ENCODE data around the gene NIPA2.

DNA sequence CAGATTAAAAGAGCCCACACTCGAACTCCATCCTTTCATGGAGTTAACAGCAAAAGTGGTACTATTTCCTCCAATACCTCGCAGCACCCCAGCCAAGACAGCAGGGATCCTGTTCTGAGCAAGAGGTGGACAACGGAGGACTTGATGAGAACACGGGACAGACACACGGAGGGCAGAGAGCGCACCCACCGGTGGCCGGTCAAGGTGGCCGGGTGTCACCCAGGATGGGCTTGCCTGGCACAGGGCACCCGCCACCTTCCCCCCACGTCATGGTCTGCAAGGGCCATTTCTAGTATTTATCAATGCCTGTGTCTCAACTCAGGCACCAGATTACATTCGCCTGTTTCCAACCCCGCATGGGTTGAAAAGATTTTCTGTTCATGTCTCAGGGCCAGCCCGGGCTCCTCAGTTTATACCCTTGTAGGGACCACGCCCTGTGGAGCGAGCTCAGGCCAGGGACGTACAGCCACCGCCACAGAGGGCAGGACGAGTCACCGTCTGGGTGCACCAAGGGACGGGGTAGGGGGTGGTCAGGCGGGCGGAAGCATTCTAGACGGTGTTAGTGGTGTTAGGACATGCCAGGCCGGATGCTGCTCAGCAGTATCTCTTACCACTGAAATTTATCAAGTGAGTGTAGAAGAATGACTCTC is 77.5 kb downstream of the NIPA2 start:
- no peak for TF ChIP-seq EZH2 (IDR thresholded peaks at IDR 0.05)
- TF ChIP-seq, protein P1, sequence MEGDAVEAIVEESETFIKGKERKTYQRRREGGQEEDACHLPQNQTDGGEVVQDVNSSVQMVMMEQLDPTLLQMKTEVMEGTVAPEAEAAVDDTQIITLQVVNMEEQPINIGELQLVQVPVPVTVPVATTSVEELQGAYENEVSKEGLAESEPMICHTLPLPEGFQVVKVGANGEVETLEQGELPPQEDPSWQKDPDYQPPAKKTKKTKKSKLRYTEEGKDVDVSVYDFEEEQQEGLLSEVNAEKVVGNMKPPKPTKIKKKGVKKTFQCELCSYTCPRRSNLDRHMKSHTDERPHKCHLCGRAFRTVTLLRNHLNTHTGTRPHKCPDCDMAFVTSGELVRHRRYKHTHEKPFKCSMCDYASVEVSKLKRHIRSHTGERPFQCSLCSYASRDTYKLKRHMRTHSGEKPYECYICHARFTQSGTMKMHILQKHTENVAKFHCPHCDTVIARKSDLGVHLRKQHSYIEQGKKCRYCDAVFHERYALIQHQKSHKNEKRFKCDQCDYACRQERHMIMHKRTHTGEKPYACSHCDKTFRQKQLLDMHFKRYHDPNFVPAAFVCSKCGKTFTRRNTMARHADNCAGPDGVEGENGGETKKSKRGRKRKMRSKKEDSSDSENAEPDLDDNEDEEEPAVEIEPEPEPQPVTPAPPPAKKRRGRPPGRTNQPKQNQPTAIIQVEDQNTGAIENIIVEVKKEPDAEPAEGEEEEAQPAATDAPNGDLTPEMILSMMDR (IDR thresholded peaks at IDR 0.05) = no peak

Measured in neural progenitor cell (in vitro differentiated cells).